CD4-positive, alpha-beta memory T cell (primary cell): ENCODE data around the gene METTL26. TPM values are rescaled to one million over a fixed set of nuclear protein-coding genes. Genes with fewer than 3 reads are reported as not detected.
A peak's percentile ranks its signal among the peaks of the same experiment; 100 is the strongest.

Experiments
- CTCF ChIA-PET: fragments of 350-600 bp; sonication (Branson Sonifier 250); formaldehyde crosslinking; loops from one replicate; lab custom pipeline; 2021; ENCODE audit warnings: inconsistent platforms; ENCODE audit not compliant: partially characterized antibody; lab: Charles Lee
- POLR2A ChIA-PET: fragments of 350-600 bp; sonication (Branson Sonifier 250); formaldehyde crosslinking; loops from one replicate; lab custom pipeline; 2021; ENCODE audit not compliant: partially characterized antibody; lab: Charles Lee
- DNase-seq, 5 donors: peaks; one replicate each; pipeline versions ENCODE4 v3.0.0 to v3.0.0-alpha.2; 2020 to 2022; ENCODE audit warnings: mixed read lengths in 1 of 5
- H3K27ac ChIP-seq: one replicate; pipeline ENCODE4 v1.7.0; 2013; ENCODE audit warnings: low read depth, low read length
- H3K27me3 ChIP-seq: 2 replicates; pipeline ENCODE4 v1.7.0; 2013; ENCODE audit warnings: mild to moderate bottlenecking, low read length, moderate library complexity; ENCODE audit not compliant: insufficient read depth
- H3K36me3 ChIP-seq: 2 replicates; pipeline ENCODE4 v1.7.0; 2013; ENCODE audit warnings: mild to moderate bottlenecking, low read length, moderate library complexity; ENCODE audit not compliant: insufficient read depth
- H3K4me1 ChIP-seq: 2 replicates; pipeline ENCODE4 v1.7.0; 2013; ENCODE audit warnings: mild to moderate bottlenecking, low read length, moderate library complexity; ENCODE audit not compliant: insufficient read depth
- H3K4me3 ChIP-seq, 2 donors: one replicate each; pipeline ENCODE4 v1.7.0; 2013; ENCODE audit warnings: low read length in 2 of 2, mild to moderate bottlenecking in 1 of 2
- H3K9me3 ChIP-seq, 2 donors: one replicate each; pipeline ENCODE4 v1.7.0; 2013; ENCODE audit warnings: low read length in 2 of 2, control low read depth in 1 of 2; ENCODE audit not compliant: control insufficient read depth in 1 of 2
- H3K27ac Mint-ChIP-seq, 7 donors: one replicate each; pipeline ENCODE4 v1.8.0; 2020 to 2021; ENCODE audit warnings: mixed read lengths in 7 of 7, mild to moderate bottlenecking in 6 of 7, inconsistent platforms in 3 of 7, moderate library complexity in 3 of 7
- H3K27me3 Mint-ChIP-seq, 2 donors: one replicate each; pipeline ENCODE4 v1.8.0; 2020 to 2021; ENCODE audit warnings: mixed read lengths in 2 of 2
- H3K36me3 Mint-ChIP-seq, 2 donors: one replicate each; pipeline ENCODE4 v1.8.0; 2020 to 2021; ENCODE audit warnings: mixed read lengths in 2 of 2, inconsistent platforms in 1 of 2, mild to moderate bottlenecking in 1 of 2
- H3K4me1 Mint-ChIP-seq, 4 donors: one replicate each; pipeline ENCODE4 v1.8.0; 2020 to 2021; ENCODE audit warnings: mixed read lengths in 4 of 4, mild to moderate bottlenecking in 1 of 4
- H3K4me3 Mint-ChIP-seq, 8 donors: one replicate each; pipeline ENCODE4 v1.8.0; 2020 to 2021; ENCODE audit warnings: mixed read lengths in 8 of 8, mild to moderate bottlenecking in 7 of 8, moderate library complexity in 6 of 8, inconsistent platforms in 3 of 8
- H3K9me3 Mint-ChIP-seq, 8 donors: one replicate each; pipeline ENCODE4 v1.8.0; 2020 to 2021; ENCODE audit warnings: mixed read lengths in 8 of 8, mild to moderate bottlenecking in 5 of 8, inconsistent platforms in 3 of 8, moderate library complexity in 1 of 8
- intact Hi-C: fragments of 100-400 bp; cut with micrococcal nuclease; formaldehyde crosslinking; loops from one replicate; pipeline ENCODE4 v1.15.1; 2023
- polyA plus RNA-seq, 2 donors: library from polyadenylated mRNA; unstranded; fragments of 300-500 nt; fragmentation: Illumina TruSeq; gene quantifications; one replicate each; pipeline ENCODE4 v1.2.3, GENCODE V29; 2021
- total RNA-seq, 2 experiments: library from RNA; stranded (reverse); gene quantifications; one replicate each; pipeline ENCODE4 v1.2.3, GENCODE V29; 2021

Gene METTL26
- total and polyA plus RNA-seq, 4 experiments from 2014 or later: 68.4 to 106 (median 82.1) TPM

- no peak overlapping the region for H3K27ac ChIP-seq
- peaks cover 3 to 22% (median 5%) of the 10 kb centered on the region in 4 donors for H3K4me1 Mint-ChIP-seq
- peaks cover 17% of the 10 kb centered on the region for H3K36me3 ChIP-seq
- no peak overlapping the region for H3K4me3 ChIP-seq
- ChIA-PET POLR2A (interaction anchor here (0.9 to 5.6 kb wide), 5 partner anchors 9 to 29 kb away, joined by 3 to 89 read pairs (median 7); partner anchors contain the start of genes JMJD8, STUB1 and WDR24), CTCF (interaction anchor here (1.3 kb wide), 1 partner anchor 17 kb away, joined by 4 read pairs; the partner anchor contains the start of gene WDR90)
- H3K27ac Mint-ChIP-seq: peak overlapping the region in 1 of 7 donors; percentile 38
- H3K4me1 ChIP-seq: peaks cover 23% of the 10 kb centered on the region
- no peaks in the 10 kb centered on the region for H3K27me3 Mint-ChIP-seq
- H3K9me3 Mint-ChIP-seq: no peaks in the 10 kb centered on the region
- DNase-seq: no peak
- H3K36me3 Mint-ChIP-seq: peaks cover 0 to 5% of the 10 kb centered on the region in 2 donors
- no peaks in the 10 kb centered on the region for H3K27me3 ChIP-seq
- H3K9me3 ChIP-seq: no peaks in the 10 kb centered on the region
- no peak overlapping the region for H3K4me3 Mint-ChIP-seq
- intact Hi-C loops: no loop called here
Measured at GRCh38 chr16:666572-666971, 30.5 kb upstream of the METTL26 start.

GRCh38 chr16:662597-662996 is 26.5 kb upstream of the METTL26 start:
- Histone ChIP-seq H3K36me3 (no peaks in the 10 kb centered on the region), H3K27me3 (no peaks in the 10 kb centered on the region), H3K4me3 (no peak overlapping the region), H3K9me3 (no peaks in the 10 kb centered on the region), H3K27ac (no peak overlapping the region), H3K4me1 (peaks cover 11% of the 10 kb centered on the region)
- ChIA-PET POLR2A (interaction anchor here (0.6 kb wide), 1 partner anchor 14 kb away, joined by 3 read pairs; no protein-coding TSS in a partner anchor), CTCF (no interaction called here)
- Mint-ChIP-seq H3K9me3 (no peaks in the 10 kb centered on the region), H3K4me3 (peak overlapping the region in 1 of 8 donors; percentile 29), H3K4me1 (peaks cover 1 to 18% (median 2%) of the 10 kb centered on the region in 4 donors), H3K27me3 (no peaks in the 10 kb centered on the region), H3K27ac (no peak overlapping the region), H3K36me3 (no peaks in the 10 kb centered on the region)
- DNase-seq: no peak
- intact Hi-C loops: no loop called here

GRCh38 chr16:662095-662494 is 26.0 kb upstream of the METTL26 start:
- ChIA-PET POLR2A (interaction anchor here (0.6 kb wide), 1 partner anchor 15 kb away, joined by 3 read pairs; no protein-coding TSS in a partner anchor), CTCF (no interaction called here)
- intact Hi-C loops: no loop called here
- no peak overlapping the region for H3K27ac Mint-ChIP-seq
- Histone ChIP-seq H3K36me3 (no peaks in the 10 kb centered on the region), H3K27me3 (no peaks in the 10 kb centered on the region), H3K4me3 (no peak overlapping the region), H3K4me1 (peaks cover 6% of the 10 kb centered on the region), H3K27ac (no peak overlapping the region), H3K9me3 (no peaks in the 10 kb centered on the region)
- no peak overlapping the region for H3K4me3 Mint-ChIP-seq
- no peaks in the 10 kb centered on the region for H3K9me3 Mint-ChIP-seq
- no peak for DNase-seq
- no peaks in the 10 kb centered on the region for H3K36me3 Mint-ChIP-seq
- peaks cover 0 to 12% (median under 1%) of the 10 kb centered on the region in 4 donors for H3K4me1 Mint-ChIP-seq
- no peaks in the 10 kb centered on the region for H3K27me3 Mint-ChIP-seq

GRCh38 chr16:661184-661821 is 25.2 kb upstream of the METTL26 start:
- Histone ChIP-seq H3K9me3 (no peaks in the 10 kb centered on the region), H3K27ac (no peak overlapping the region), H3K4me1 (no peaks in the 10 kb centered on the region), H3K4me3 (no peak overlapping the region), H3K36me3 (no peaks in the 10 kb centered on the region), H3K27me3 (no peaks in the 10 kb centered on the region)
- no peaks in the 10 kb centered on the region for H3K9me3 Mint-ChIP-seq
- H3K4me1 Mint-ChIP-seq: peaks cover 0 to 9% (median under 1%) of the 10 kb centered on the region in 4 donors
- POLR2A ChIA-PET: interaction anchor here (3.2 kb wide), 1 partner anchor 12 kb away, joined by 12 read pairs; the partner anchor contains the start of gene WDR90
- intact Hi-C loops: no loop called here
- CTCF ChIA-PET: no interaction called here
- H3K36me3 Mint-ChIP-seq: no peaks in the 10 kb centered on the region
- H3K27ac Mint-ChIP-seq: peak overlapping the region in 1 of 7 donors; percentile 51
- no peak for DNase-seq
- peak overlapping the region in 1 of 8 donors; percentile 23 for H3K4me3 Mint-ChIP-seq
- no peaks in the 10 kb centered on the region for H3K27me3 Mint-ChIP-seq

- no peaks in the 10 kb centered on the region for H3K9me3 ChIP-seq
- H3K27me3 Mint-ChIP-seq: no peaks in the 10 kb centered on the region
- H3K27ac ChIP-seq: no peak overlapping the region
- peak; percentile 41 to 62 (median 59) for DNase-seq
- H3K27me3 ChIP-seq: no peaks in the 10 kb centered on the region
- CTCF ChIA-PET: no interaction called here
- H3K36me3 Mint-ChIP-seq: no peaks in the 10 kb centered on the region
- POLR2A ChIA-PET: interaction anchor here (1.1 to 3.2 kb wide), 3 partner anchors 11 to 20 kb away, joined by 3 to 12 read pairs (median 4); partner anchors contain the start of genes STUB1 and WDR90
- H3K36me3 ChIP-seq: no peaks in the 10 kb centered on the region
- peak overlapping the region in 1 of 7 donors; percentile 51 for H3K27ac Mint-ChIP-seq
- intact Hi-C loops: no loop called here
- no peaks in the 10 kb centered on the region for H3K9me3 Mint-ChIP-seq
- no peak overlapping the region for H3K4me3 ChIP-seq
- no peak overlapping the region for H3K4me3 Mint-ChIP-seq
- peaks cover 0 to 9% (median under 1%) of the 10 kb centered on the region in 4 donors for H3K4me1 Mint-ChIP-seq
- H3K4me1 ChIP-seq: no peaks in the 10 kb centered on the region
Measured at GRCh38 chr16:660459-661183, 24.5 kb upstream of the METTL26 start.

- Mint-ChIP-seq H3K27me3 (no peaks in the 10 kb centered on the region), H3K4me3 (no peak overlapping the region), H3K9me3 (no peaks in the 10 kb centered on the region), H3K4me1 (peaks cover 0 to 9% (median under 1%) of the 10 kb centered on the region in 4 donors), H3K27ac (no peak overlapping the region), H3K36me3 (no peaks in the 10 kb centered on the region)
- intact Hi-C loops: no loop called here
- no peak for DNase-seq
- ChIA-PET CTCF (no interaction called here), POLR2A (interaction anchor here (1.1 to 3.2 kb wide), 3 partner anchors 11 to 20 kb away, joined by 3 to 12 read pairs (median 4); partner anchors contain the start of genes STUB1 and WDR90)
- no peaks in the 10 kb centered on the region for H3K27me3 ChIP-seq
- H3K36me3 ChIP-seq: no peaks in the 10 kb centered on the region
- no peaks in the 10 kb centered on the region for H3K4me1 ChIP-seq
- no peaks in the 10 kb centered on the region for H3K9me3 ChIP-seq
- H3K4me3 ChIP-seq: no peak overlapping the region
- H3K27ac ChIP-seq: no peak overlapping the region
Measured at GRCh38 chr16:660132-660458, 24.0 kb upstream of the METTL26 start.

- Mint-ChIP-seq H3K4me3 (no peak overlapping the region), H3K27me3 (no peaks in the 10 kb centered on the region), H3K9me3 (no peaks in the 10 kb centered on the region), H3K36me3 (no peaks in the 10 kb centered on the region), H3K27ac (no peak overlapping the region), H3K4me1 (peaks cover 0 to 9% (median under 1%) of the 10 kb centered on the region in 4 donors)
- no peaks in the 10 kb centered on the region for H3K9me3 ChIP-seq
- intact Hi-C loops: no loop called here
- CTCF ChIA-PET: no interaction called here
- no peak for DNase-seq
- no peaks in the 10 kb centered on the region for H3K4me1 ChIP-seq
- H3K27ac ChIP-seq: no peak overlapping the region
- no peak overlapping the region for H3K4me3 ChIP-seq
- H3K27me3 ChIP-seq: no peaks in the 10 kb centered on the region
- no peaks in the 10 kb centered on the region for H3K36me3 ChIP-seq
- POLR2A ChIA-PET: interaction anchor here (1.1 to 3.2 kb wide), 3 partner anchors 10 to 21 kb away, joined by 3 to 12 read pairs (median 4); partner anchors contain the start of genes STUB1 and WDR90
Measured at GRCh38 chr16:659618-660017, 23.5 kb upstream of the METTL26 start.
